Stimulated activated CD4-positive, alpha-beta T cell treated with anti-CD3 and anti-CD28 coated beads, Interleukin-1b, Interleukin-23, amount 100 ng/mL, for 48 hours (primary cell): ENCODE data around the gene ALOX15.
A peak's percentile ranks its signal among the peaks of the same experiment; 100 is the strongest.
"Not testable (repeated sequence)": the region's sequence is repeated elsewhere in the genome, so short reads cannot be mapped to it uniquely, and the experiment has no call there.

Experiments
- DNase-seq: peaks from one replicate; pipeline ENCODE4 v3.0.0-alpha.2; 2020

The ALOX15 gene

GRCh38 chr17:4652997-4653396, 11.5 kb upstream of the ALOX15 start:
- DNase-seq: no peak

GRCh38 chr17:4648741-4649140, 7.3 kb upstream of the ALOX15 start:
- DNase-seq: no peak

DNA sequence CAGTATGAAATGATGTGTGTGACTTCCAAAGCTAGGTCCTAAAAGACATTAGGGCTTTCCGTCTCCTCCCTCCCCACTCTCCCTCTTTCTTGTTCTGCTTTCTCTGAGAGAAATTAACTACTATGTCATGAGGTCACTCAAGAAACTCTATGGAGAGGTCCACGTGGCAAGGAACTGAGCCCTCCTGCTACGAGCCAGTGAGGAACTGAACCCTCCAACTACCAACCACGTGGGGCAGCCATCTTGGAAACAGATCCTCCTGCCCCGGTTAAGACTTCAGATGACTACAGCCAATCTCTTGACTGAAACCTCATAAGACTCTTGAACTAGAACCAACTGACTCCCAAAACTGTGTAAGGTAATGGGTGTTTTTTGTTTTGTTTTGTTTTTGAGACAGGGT, 4.2 kb upstream of the ALOX15 start:
- no peak for DNase-seq

- DNase-seq: no peak
Measured at GRCh38 chr17:4643676-4644075, 2.2 kb upstream of the ALOX15 start.

DNA sequence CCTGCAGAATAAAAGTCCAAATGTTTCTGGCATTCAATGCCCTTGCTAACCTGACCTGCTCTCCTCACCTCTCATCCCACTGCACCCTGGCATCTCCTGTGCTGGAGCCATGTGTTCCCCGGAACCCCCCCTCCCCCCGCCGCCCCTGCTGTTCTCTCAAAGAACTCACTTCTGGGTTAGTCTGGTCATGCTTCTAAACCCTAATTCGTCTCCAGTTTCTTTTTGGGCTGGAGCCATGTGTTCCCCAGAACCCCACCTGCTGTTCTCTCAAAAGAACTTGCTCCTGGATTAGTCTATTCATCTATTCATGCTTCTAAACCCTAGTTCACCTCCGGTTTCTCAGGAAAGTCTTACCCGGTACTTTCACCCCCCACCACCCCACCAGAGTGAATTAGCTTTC, 808 bp upstream of the ALOX15 start:
- no peak for DNase-seq

DNA sequence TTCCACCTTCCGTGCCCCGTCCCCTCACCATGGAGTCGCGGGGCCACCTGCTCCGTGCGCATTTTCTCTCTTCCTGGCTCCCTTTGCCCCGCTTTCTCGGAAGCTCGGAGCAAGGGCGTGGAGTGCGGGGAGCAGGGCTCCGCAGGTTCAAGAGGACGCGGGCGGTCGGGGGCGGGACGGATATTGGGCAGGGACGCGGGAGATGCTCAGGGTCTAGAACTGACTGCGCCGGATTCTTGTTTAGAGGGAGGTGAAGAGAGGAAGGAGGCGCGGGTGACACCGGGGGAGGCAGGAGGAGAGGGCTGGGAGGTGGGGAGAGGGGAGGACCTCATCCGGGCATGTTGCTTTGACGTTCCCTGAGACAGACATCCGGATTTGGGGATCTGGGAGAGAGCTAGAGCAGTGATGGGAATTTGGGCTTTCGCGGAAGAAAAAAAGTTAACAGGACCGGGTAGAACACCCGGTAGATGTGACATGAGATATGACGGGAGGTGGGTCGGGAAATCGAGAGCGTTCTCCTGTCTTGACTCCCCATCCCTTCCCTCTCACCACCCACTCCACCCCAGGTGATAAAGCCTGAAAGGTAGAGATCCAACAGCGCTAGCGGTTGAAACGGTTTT, 799 bp downstream of the ALOX15 start:
- DNase-seq: peak; percentile 16

GRCh38 chr17:4639301-4640059, 2.0 kb downstream of the ALOX15 start:
- peak; percentile 53 for DNase-seq

GRCh38 chr17:4638766-4639165, 2.7 kb downstream of the ALOX15 start:
- not testable (repeated sequence) for DNase-seq

- DNase-seq: no peak
Measured at GRCh38 chr17:4636474-4637100, 4.9 kb downstream of the ALOX15 start.

GRCh38 chr17:4635823-4636375, 5.6 kb downstream of the ALOX15 start:
- no peak for DNase-seq

GRCh38 chr17:4634976-4635375, 6.5 kb downstream of the ALOX15 start:
- no peak for DNase-seq

DNA sequence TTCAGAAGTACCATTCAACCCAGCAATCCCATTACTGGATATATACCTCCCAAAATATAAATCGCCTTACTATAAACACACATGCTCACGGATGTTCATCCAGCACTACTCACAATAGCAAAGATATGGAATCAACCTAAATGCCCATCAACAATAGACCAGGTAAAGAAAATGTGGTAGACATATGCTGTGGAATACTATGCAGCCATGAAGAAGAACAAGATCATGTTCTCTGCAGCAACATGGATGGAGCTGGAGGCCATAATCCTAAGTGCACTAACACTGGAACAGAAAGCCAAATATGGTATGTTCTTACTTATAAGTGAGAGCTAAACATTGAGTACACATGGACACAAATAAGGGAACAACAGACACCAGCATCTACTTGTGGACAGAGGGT, 7.8 kb downstream of the ALOX15 start:
- no peak for DNase-seq

- no peak for DNase-seq
Measured at GRCh38 chr17:4632581-4632920, 8.9 kb downstream of the ALOX15 start.

GRCh38 chr17:4631836-4632580, 9.5 kb downstream of the ALOX15 start:
- no peak for DNase-seq

DNA sequence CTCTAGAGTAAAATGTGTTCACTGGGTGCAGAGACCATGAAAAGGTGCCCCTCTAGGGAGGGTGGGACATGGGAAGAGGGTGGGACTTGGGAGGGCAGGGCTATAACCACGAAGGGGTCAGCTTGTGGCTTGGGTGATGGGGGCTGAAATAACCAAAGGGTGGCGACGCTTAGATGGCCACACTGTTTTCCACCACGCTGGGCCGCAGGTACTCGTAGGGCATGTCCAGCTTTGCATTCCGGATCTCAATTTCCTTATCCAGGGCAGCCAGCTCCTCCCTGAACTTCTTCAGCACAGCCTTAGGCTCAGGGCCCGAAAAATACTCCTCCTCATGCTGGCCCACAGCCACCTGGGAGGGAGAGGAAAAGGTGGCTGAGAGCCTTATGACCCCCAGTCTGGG, 10.0 kb downstream of the ALOX15 start:
- no peak for DNase-seq

DNA sequence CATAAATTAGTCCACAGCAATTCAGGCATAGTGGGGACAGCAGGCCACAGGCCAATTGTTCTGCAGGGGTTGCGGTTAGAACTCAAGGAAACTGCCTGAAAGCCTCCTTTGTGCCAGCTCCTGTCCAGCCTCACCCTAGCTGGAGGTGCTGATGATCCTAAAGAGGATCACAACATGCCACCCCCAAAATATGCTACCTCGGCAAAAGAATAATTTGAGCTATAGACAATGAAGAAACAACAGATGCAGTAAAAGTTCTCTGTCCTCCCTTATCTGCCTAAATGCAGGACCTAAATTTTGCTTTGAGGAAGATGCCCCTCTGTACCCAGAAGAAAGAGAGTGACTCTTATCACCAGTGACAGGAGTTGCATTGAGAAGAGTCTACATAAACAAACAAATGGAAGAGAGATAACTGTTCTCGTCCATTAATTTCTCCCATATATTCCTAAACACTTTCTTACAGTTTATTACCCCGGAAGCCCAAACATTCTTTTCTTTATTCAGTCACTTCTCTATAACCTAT, 14.7 kb downstream of the ALOX15 start:
- no peak for DNase-seq

DNA sequence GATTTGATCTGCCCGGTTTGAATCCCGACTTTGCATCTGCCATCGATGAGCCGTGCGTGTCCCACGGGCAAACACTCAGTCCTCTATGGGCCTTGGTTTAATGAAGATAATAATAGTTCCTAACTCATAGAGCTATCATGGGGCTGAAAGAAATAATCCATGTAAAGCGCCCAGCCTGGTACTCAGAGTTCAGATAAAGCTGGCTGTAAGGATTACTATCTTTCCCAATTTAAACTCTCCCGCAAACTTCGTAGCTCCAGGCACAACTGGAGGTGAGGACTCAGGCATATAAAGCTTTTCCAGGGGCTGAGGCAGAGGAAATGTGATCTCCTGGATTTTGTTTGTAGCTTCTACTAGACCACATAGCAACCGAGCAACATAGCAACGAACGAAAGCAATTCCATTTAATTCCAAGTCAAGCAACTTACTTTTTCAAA, 16.3 kb downstream of the ALOX15 start:
- DNase-seq: no peak

- DNase-seq: not testable (repeated sequence)
Measured at GRCh38 chr17:4624451-4624911, 17.0 kb downstream of the ALOX15 start.

DNA sequence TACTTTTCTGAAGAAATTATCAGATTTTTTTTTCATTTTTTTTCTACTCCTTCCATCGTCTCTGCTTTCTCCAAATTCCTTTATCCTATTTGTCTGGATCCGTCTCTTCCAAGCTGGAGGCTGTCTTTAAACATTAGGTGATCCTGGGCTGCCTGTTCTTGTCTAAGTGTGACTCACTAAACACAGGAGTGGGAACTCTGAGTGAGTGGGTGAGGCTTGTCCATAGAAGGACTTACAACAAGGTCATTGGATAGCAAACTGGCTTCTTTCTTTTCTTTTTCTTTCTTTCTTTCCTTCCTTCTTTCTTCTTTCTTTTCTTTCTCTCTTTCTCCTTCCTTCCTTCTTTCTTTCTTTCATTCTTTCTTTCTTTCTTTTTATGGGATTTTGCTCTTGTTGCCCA, 18.2 kb downstream of the ALOX15 start:
- no peak for DNase-seq

DNA sequence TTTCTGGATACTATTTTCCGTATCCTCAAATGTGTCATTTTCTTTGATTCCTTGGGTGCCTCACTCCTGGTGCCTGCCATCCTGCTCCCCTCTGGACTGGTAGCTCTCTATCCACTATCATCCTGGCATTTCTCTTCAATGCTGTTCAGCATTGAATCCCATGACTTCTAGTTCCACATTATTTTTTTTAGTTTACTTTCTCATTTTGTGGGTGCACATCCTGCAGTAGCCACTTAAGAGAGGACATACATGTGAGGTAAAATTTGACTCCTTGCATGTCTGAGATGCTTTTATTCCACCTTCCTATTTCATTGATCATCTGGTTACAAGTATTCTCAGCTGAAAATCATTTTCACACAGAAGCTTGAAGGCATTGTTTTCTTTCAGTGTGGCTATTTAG, 19.1 kb downstream of the ALOX15 start:
- no peak for DNase-seq

- no peak for DNase-seq
Measured at GRCh38 chr17:4620531-4621101, 20.9 kb downstream of the ALOX15 start.

DNA sequence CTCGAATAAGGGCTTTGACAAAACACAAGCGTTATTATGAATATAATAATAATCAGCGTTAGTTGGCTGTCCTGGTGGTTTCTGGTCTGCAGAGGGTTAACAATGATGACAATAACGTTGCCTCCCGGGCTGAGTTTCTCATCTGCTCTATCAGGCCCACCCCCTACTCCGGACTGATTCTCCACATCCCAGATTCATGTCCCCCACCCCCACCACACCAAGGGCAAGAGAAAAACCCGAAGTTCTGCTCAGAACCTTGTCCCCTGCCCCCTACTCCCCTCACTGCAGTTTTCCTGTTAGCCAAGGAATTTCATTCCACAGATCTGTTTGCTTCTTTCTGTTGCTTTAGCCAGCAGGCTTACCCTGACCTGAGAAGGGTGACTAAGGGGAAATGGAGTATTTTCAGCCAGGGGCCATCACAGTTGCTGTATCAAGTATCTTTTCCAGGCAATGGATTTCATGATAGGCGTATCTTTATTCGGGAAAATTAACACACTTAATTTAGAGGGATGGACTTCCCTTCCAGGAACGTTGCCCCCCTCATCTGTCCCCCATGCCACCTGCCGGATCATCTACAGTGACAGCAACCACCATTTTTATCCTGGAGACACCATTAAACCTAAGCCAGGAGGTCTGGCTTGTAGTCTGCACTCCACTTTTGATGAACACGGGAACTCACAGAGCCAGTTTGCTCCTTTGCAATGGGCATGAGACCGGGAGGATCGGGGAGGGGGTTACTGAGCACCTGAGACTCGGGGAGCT, 23.7 kb downstream of the ALOX15 start:
- no peak for DNase-seq
